Nephron progenitor cell (in vitro differentiated cells): ENCODE data around the gene ITPR1.

ENCODE experiments used
- DNase-seq: peaks from one replicate; pipeline ENCODE4 v3.0.0; 2021
- H3K27ac Mint-ChIP-seq: 2 replicates; pipeline ENCODE4 v1.8.0; 2021; ENCODE audit warnings: mild to moderate bottlenecking, moderate library complexity, mixed read lengths
- H3K27me3 Mint-ChIP-seq: 2 replicates; pipeline ENCODE4 v1.8.0; 2021; ENCODE audit warnings: mild to moderate bottlenecking, low read depth, mixed read lengths; ENCODE audit not compliant: poor library complexity
- H3K36me3 Mint-ChIP-seq: 2 replicates; pipeline ENCODE4 v1.8.0; 2021; ENCODE audit warnings: low read depth, mixed read lengths
- H3K4me1 Mint-ChIP-seq: 2 replicates; pipeline ENCODE4 v1.8.0; 2021; ENCODE audit warnings: mixed read lengths
- H3K4me3 Mint-ChIP-seq: 2 replicates; pipeline ENCODE4 v1.8.0; 2021; ENCODE audit warnings: mild to moderate bottlenecking, moderate library complexity, mixed read lengths
- H3K9me3 Mint-ChIP-seq: 2 replicates; pipeline ENCODE4 v1.8.0; 2021; ENCODE audit warnings: mild to moderate bottlenecking, moderate library complexity, mixed read lengths
- CTCF ChIP-seq: fragments of 200-600 bp; sonication (generic); IDR thresholded peaks from 2 replicates; pipeline ENCODE4 v1.5.0; 2021; ENCODE audit warnings: antibody characterized with exemption

Gene ITPR1

GRCh38 chr3:4570840-4571621, 77.9 kb downstream of the ITPR1 start:
- no peak for DNase-seq
- Mint-ChIP-seq H3K4me1 (peaks cover 90% of the 10 kb centered on the region), H3K4me3 (peak overlapping the region; percentile 44), H3K27ac (peak overlapping the region; percentile 83), H3K9me3 (peaks cover 3% of the 10 kb centered on the region), H3K36me3 (peaks cover 64% of the 10 kb centered on the region), H3K27me3 (no peaks in the 10 kb centered on the region)
- TF ChIP-seq CTCF = no peak

GRCh38 chr3:4571690-4572334, 78.7 kb downstream of the ITPR1 start:
- DNase-seq = no peak
- peaks cover 90% of the 10 kb centered on the region for H3K4me1 Mint-ChIP-seq
- peaks cover 59% of the 10 kb centered on the region for H3K36me3 Mint-ChIP-seq

GRCh38 chr3:4573153-4573552, 80.0 kb downstream of the ITPR1 start:
- Mint-ChIP-seq H3K36me3 (peaks cover 48% of the 10 kb centered on the region), H3K27me3 (no peaks in the 10 kb centered on the region), H3K9me3 (no peaks in the 10 kb centered on the region), H3K4me1 (peaks cover 87% of the 10 kb centered on the region), H3K27ac (peak overlapping the region; percentile 27), H3K4me3 (no peak overlapping the region)
- TF ChIP-seq CTCF = no peak
- DNase-seq = no peak

More at GRCh38 chr3:4571690-4572334, 78.7 kb downstream of the ITPR1 start:
- TF ChIP-seq CTCF = no peak
- no peak overlapping the region for H3K4me3 Mint-ChIP-seq
- no peaks in the 10 kb centered on the region for H3K27me3 Mint-ChIP-seq
- peaks cover 3% of the 10 kb centered on the region for H3K9me3 Mint-ChIP-seq
- H3K27ac Mint-ChIP-seq = peak overlapping the region; percentile 18

GRCh38 chr3:4574426-4574965, 81.3 kb downstream of the ITPR1 start:
- DNase-seq = no peak
- peaks cover 87% of the 10 kb centered on the region for H3K4me1 Mint-ChIP-seq
- no peak overlapping the region for H3K4me3 Mint-ChIP-seq
- H3K9me3 Mint-ChIP-seq = no peaks in the 10 kb centered on the region
- TF ChIP-seq CTCF = no peak
- peaks cover 48% of the 10 kb centered on the region for H3K36me3 Mint-ChIP-seq
- H3K27ac Mint-ChIP-seq = no peak overlapping the region
- no peaks in the 10 kb centered on the region for H3K27me3 Mint-ChIP-seq

GRCh38 chr3:4575381-4575780, 82.2 kb downstream of the ITPR1 start:
- TF ChIP-seq CTCF = no peak
- peak overlapping the region; percentile 30 for H3K27ac Mint-ChIP-seq
- no peaks in the 10 kb centered on the region for H3K27me3 Mint-ChIP-seq
- H3K36me3 Mint-ChIP-seq = peaks cover 48% of the 10 kb centered on the region
- no peaks in the 10 kb centered on the region for H3K9me3 Mint-ChIP-seq
- no peak overlapping the region for H3K4me3 Mint-ChIP-seq
- H3K4me1 Mint-ChIP-seq = peaks cover 88% of the 10 kb centered on the region
- no peak for DNase-seq
